NCI-H2107 (cell line): ENCODE results near the gene GON7.

Experiments
- DNase-seq: peaks from one replicate; lab custom pipeline; 2025; lab: John Stamatoyannopoulos, UW

The GON7 gene

GRCh38 chr14:93156693-93157369, 50.0 kb downstream of the GON7 start:
- DNase-seq: no peak

GRCh38 chr14:93155667-93156066, 51.2 kb downstream of the GON7 start:
- DNase-seq: no peak

- no peak for DNase-seq
Measured at GRCh38 chr14:93153121-93153520, 53.7 kb downstream of the GON7 start.
